Mesenchymal stem cell (in vitro differentiated cells and primary cell): Measurements from ENCODE around the gene AP3B2.

Source experiments
- DNase-seq: peaks from one replicate; pipeline ENCODE4 v3.0.0-alpha.2; 2013
- H2AFZ ChIP-seq: one replicate; pipeline ENCODE4 v1.6.1; 2013; ENCODE audit warnings: low read depth, mild to moderate bottlenecking, control low read depth, inconsistent platforms, low read length, moderate library complexity
- H2AK5ac ChIP-seq: 2 replicates; pipeline ENCODE4 v1.6.1; 2013; ENCODE audit warnings: low read length, moderate library complexity, mild to moderate bottlenecking, inconsistent platforms; ENCODE audit not compliant: severe bottlenecking
- H2BK120ac ChIP-seq: one replicate; pipeline ENCODE4 v1.6.1; 2013; ENCODE audit warnings: low read depth, mild to moderate bottlenecking, inconsistent platforms, low read length, moderate library complexity
- H2BK12ac ChIP-seq, 2 experiments: one replicate each; pipeline ENCODE4 v1.6.1; 2013; ENCODE audit warnings: inconsistent platforms in 2 of 2, low read length in 2 of 2, mild to moderate bottlenecking in 2 of 2, moderate library complexity in 2 of 2, control low read depth in 1 of 2
- H2BK15ac ChIP-seq: one replicate; pipeline ENCODE4 v1.6.1; 2013; ENCODE audit warnings: mild to moderate bottlenecking, low read depth, inconsistent platforms; ENCODE audit not compliant: poor library complexity, severe bottlenecking
- H2BK5ac ChIP-seq: 2 replicates; pipeline ENCODE4 v1.6.1; 2013; ENCODE audit warnings: low read depth, mild to moderate bottlenecking, low read length, control low read depth, inconsistent platforms; ENCODE audit not compliant: poor library complexity, severe bottlenecking
- H3K14ac ChIP-seq, 2 experiments: one replicate each; pipeline ENCODE4 v1.6.1; 2013; ENCODE audit warnings: inconsistent platforms in 2 of 2, low read length in 2 of 2, control low read depth in 1 of 2, mild to moderate bottlenecking in 1 of 2, moderate library complexity in 1 of 2
- H3K18ac ChIP-seq, 2 experiments: one replicate each; pipeline ENCODE4 v1.6.1; 2013; ENCODE audit warnings: inconsistent platforms in 2 of 2, low read length in 2 of 2, control low read depth in 1 of 2, low read depth in 1 of 2, mild to moderate bottlenecking in 1 of 2
- H3K23ac ChIP-seq, 2 experiments: one replicate each; pipeline ENCODE4 v1.6.1; 2013; ENCODE audit warnings: inconsistent platforms in 2 of 2, low read length in 2 of 2, mild to moderate bottlenecking in 2 of 2, moderate library complexity in 2 of 2, control low read depth in 1 of 2
- H3K27ac ChIP-seq: 2 replicates; pipeline ENCODE4 v1.5.1; 2013; ENCODE audit warnings: mild to moderate bottlenecking, moderate library complexity, low read length, control low read depth, inconsistent platforms; ENCODE audit not compliant: poor library complexity, severe bottlenecking
- H3K27me3 ChIP-seq, 2 experiments: 2 replicates each; pipeline versions ENCODE4 v1.6.1 to v1.7.0; 2013; ENCODE audit warnings: low read length in 2 of 2, mild to moderate bottlenecking in 2 of 2, moderate library complexity in 2 of 2, control low read depth in 1 of 2, inconsistent platforms in 1 of 2; ENCODE audit not compliant: control insufficient read depth in 1 of 2, insufficient read depth in 1 of 2
- H3K36me3 ChIP-seq, 2 experiments: 2 replicates each; pipeline versions ENCODE4 v1.6.1 to v1.7.0; 2013; ENCODE audit warnings: low read length in 2 of 2, control low read depth in 1 of 2, inconsistent platforms in 1 of 2, low read depth in 1 of 2, mild to moderate bottlenecking in 1 of 2; ENCODE audit not compliant: insufficient read depth in 2 of 2, control insufficient read depth in 1 of 2
- H3K4ac ChIP-seq, 2 experiments: one replicate each; pipeline ENCODE4 v1.6.1; 2013; ENCODE audit warnings: inconsistent platforms in 2 of 2, low read length in 2 of 2, mild to moderate bottlenecking in 2 of 2, moderate library complexity in 2 of 2, control low read depth in 1 of 2, low read depth in 1 of 2
- H3K4me1 ChIP-seq: 2 replicates; pipeline ENCODE4 v1.6.1; 2013; ENCODE audit warnings: low read depth, low read length, control low read depth; ENCODE audit not compliant: control insufficient read depth, insufficient read depth
- H3K4me2 ChIP-seq: 2 replicates; pipeline ENCODE4 v1.6.1; 2013; ENCODE audit warnings: low read length, mild to moderate bottlenecking, inconsistent platforms; ENCODE audit not compliant: poor library complexity, severe bottlenecking
- H3K4me3 ChIP-seq, 2 experiments: 2 replicates each; pipeline versions ENCODE4 v1.5.1 to v1.7.0; 2013; ENCODE audit warnings: low read length in 2 of 2, mild to moderate bottlenecking in 2 of 2, control low read depth in 1 of 2, low read depth in 1 of 2; ENCODE audit not compliant: insufficient read depth in 1 of 2
- H3K79me1 ChIP-seq: replicated peaks from 2 replicates; pipeline ENCODE4 v1.6.1; 2013; ENCODE audit warnings: mild to moderate bottlenecking, control low read depth, low read length, inconsistent platforms; ENCODE audit not compliant: poor library complexity, severe bottlenecking
- H3K9ac ChIP-seq: 2 replicates; pipeline ENCODE4 v1.7.0; 2013; ENCODE audit warnings: mild to moderate bottlenecking, low read length, moderate library complexity
- H3K9me3 ChIP-seq: 2 replicates; pipeline ENCODE4 v1.7.0; 2013; ENCODE audit warnings: mild to moderate bottlenecking, low read length; ENCODE audit not compliant: control insufficient read depth
- H4K8ac ChIP-seq: one replicate; pipeline ENCODE4 v1.6.1; 2013; ENCODE audit warnings: inconsistent platforms, mild to moderate bottlenecking, low read length, moderate library complexity
- H4K91ac ChIP-seq: one replicate; pipeline ENCODE4 v1.6.1; 2013; ENCODE audit warnings: mild to moderate bottlenecking, low read length, inconsistent platforms
- WGBS: methylation state at CpG from one replicate; pipeline ENCODE4 v1.1.7; 2013; ENCODE audit warnings: mixed read lengths; 5-methylcytosine and 5-hydroxymethylcytosine counted together

Gene AP3B2

DNA sequence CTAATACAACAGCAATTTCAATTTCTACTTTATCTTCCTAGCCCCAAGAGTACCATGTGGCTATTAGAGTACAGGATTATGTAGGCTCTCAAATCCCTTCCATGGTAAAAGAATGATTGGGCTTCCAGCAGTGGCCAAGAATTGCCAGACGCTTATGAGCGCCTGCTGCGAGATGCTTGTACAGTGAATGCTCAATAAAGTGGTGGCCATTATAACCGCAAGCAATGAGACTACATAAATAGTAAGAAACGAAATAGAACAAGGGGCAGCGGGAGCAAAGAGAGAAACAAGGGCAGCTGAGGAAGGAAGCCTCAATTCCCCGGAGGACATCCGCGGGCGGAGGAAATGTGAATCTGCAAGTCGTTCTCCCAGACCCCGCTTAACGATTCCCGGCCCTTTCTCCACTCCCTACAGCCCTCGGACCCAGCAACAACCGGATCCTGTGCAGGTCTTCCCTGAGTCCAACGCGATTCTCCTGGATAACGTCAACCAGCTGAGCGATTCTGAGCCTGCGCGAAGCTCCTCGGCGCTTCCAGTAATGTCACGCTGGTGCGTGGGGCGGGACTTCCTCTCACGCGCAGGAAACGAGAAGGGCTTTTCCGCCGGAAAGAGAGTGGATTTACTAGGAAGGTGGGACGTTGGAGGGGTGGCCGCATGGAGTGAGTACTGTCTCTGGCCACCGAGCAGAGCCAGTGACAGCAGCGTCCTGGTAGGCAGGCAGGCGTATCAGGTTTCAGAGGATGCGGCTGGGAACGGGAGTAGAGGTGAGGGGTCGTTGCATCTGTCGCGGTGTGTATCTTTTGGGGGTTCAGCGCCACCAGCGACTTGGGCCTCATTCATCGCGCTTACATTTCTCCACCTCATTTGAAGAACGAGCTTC lies 40.5 kb upstream of the AP3B2 start:
- peaks cover 4 to 22% of the 10 kb centered on the region in 2 experiments for H3K36me3 ChIP-seq
- peak; percentile 97 for DNase-seq
- peak overlapping the region; percentile 98 for H3K27ac ChIP-seq
- H3K4ac ChIP-seq = peak overlapping the region; percentile 41 to 85
- 1% methylated on average over 46 of the region's 47 CpGs for WGBS
- H2BK5ac ChIP-seq = no peak overlapping the region
- no peak overlapping the region for H2BK120ac ChIP-seq
- peak overlapping the region; percentile 76 to 99 for H3K4me3 ChIP-seq
- H2AFZ ChIP-seq = peak overlapping the region; percentile 97
- H2AK5ac ChIP-seq = no peak overlapping the region
- no peak overlapping the region for H2BK15ac ChIP-seq
- H3K27me3 ChIP-seq = no peaks in the 10 kb centered on the region
- H4K8ac ChIP-seq = peak overlapping the region; percentile 95
- no peaks in the 10 kb centered on the region for H3K9me3 ChIP-seq
- H3K9ac ChIP-seq = peak overlapping the region; percentile 97
- peak overlapping the region; percentile 95 for H3K4me2 ChIP-seq
- H3K79me1 ChIP-seq = peaks cover 11% of the 10 kb centered on the region
- H3K23ac ChIP-seq = no peak overlapping the region
- H3K18ac ChIP-seq = peak overlapping the region; percentile 84 to 98
- peak overlapping the region in 1 of 2 experiments; percentile 77 for H3K14ac ChIP-seq
- H3K4me1 ChIP-seq = peaks cover 5% of the 10 kb centered on the region
- no peak overlapping the region for H2BK12ac ChIP-seq
- peak overlapping the region; percentile 57 for H4K91ac ChIP-seq

DNA sequence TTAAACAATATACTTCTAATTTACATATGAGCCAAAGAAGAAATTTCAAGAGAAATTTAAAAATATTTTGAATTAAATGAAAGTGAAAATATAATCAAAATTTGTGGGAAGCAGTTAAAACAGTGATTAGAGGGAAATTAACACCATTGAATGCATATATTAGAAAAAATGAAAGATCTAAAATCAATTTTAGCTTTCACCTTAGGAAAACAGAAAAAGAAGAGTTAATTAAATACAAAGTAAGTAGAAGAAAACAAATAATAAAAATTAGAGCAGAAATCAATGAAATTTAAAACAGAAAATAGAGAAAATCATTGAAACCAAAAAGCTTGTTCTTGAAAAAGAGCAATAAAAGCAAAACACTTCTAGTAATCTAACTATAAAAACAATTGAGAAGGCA lies 38.6 kb upstream of the AP3B2 start:
- Histone ChIP-seq H3K27me3 (no peaks in the 10 kb centered on the region), H3K4ac (no peak overlapping the region), H3K4me2 (no peak overlapping the region), H2AK5ac (no peak overlapping the region), H3K14ac (no peak overlapping the region), H3K4me3 (no peak overlapping the region), H3K79me1 (peaks cover 6% of the 10 kb centered on the region), H3K23ac (no peak overlapping the region), H2BK5ac (no peak overlapping the region), H4K8ac (no peak overlapping the region), H3K27ac (no peak overlapping the region), H2AFZ (no peak overlapping the region), H4K91ac (no peak overlapping the region), H2BK12ac (no peak overlapping the region), H2BK15ac (no peak overlapping the region), H3K36me3 (peaks cover 4 to 5% of the 10 kb centered on the region in 2 experiments), H3K9me3 (no peaks in the 10 kb centered on the region), H3K4me1 (peaks cover 5% of the 10 kb centered on the region), H3K9ac (no peak overlapping the region), H3K18ac (no peak overlapping the region), H2BK120ac (no peak overlapping the region)
- DNase-seq = no peak

DNA sequence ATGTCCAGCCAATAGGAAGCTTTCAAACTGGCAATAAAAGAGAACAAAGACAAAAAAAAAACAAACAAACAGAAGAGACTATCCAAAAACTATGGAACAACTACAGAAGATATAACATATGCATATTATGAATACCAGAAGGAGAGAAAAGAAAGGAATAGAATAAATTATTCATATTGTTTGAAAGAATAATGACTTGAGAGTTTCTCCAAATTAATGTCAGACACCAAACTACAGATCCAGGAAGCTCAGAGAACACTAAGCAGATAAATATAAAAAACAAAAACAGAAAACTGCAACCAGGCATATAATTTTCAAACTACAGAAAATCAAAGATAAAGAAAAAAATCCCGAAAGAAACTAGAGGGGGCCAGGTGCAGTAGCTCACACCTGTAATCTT lies 34.1 kb upstream of the AP3B2 start:
- Histone ChIP-seq H3K27ac (no peak overlapping the region), H2BK5ac (no peak overlapping the region), H2BK120ac (no peak overlapping the region), H3K23ac (no peak overlapping the region), H3K4me1 (no peaks in the 10 kb centered on the region), H3K14ac (no peak overlapping the region), H3K4me2 (no peak overlapping the region), H2BK12ac (no peak overlapping the region), H3K27me3 (no peaks in the 10 kb centered on the region), H3K9ac (no peak overlapping the region), H4K91ac (no peak overlapping the region), H3K4ac (no peak overlapping the region), H3K9me3 (no peaks in the 10 kb centered on the region), H3K36me3 (no peaks in the 10 kb centered on the region), H2BK15ac (no peak overlapping the region), H3K4me3 (no peak overlapping the region), H2AFZ (no peak overlapping the region), H3K79me1 (peaks cover 1% of the 10 kb centered on the region), H4K8ac (no peak overlapping the region), H3K18ac (no peak overlapping the region), H2AK5ac (no peak overlapping the region)
- DNase-seq = no peak
- 76% methylated on average over 1 of the region's 1 CpG for WGBS

DNA sequence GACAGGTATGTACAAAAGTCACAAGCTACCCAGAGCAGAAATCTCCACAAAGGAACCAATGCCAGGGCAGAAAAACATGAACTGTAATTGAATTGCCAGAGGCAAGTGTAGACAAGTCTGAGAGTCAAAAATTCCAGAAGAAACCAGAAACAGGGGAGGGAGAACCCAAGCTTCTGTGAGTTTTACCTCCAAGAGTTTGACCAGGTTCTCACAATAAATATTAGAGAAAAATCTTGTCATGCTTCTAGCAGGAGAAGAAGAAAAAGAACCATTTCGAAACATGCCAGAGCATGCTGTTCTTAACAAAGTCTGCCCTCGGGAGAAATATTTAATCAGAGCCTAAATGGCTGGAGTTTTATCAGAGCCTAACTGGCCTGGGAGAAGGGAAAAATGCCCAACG lies 32.5 kb upstream of the AP3B2 start:
- WGBS = 91% methylated on average over 2 of the region's 3 CpGs
- Histone ChIP-seq H3K27ac (peak overlapping the region; percentile 3), H4K8ac (no peak overlapping the region), H3K4me2 (no peak overlapping the region), H4K91ac (no peak overlapping the region), H2AFZ (no peak overlapping the region), H2BK120ac (no peak overlapping the region), H3K18ac (no peak overlapping the region), H2BK12ac (no peak overlapping the region), H3K4me1 (no peaks in the 10 kb centered on the region), H3K14ac (no peak overlapping the region), H3K9me3 (no peaks in the 10 kb centered on the region), H3K27me3 (no peaks in the 10 kb centered on the region), H3K23ac (no peak overlapping the region), H2AK5ac (no peak overlapping the region), H2BK5ac (no peak overlapping the region), H3K79me1 (peaks cover 1% of the 10 kb centered on the region), H3K36me3 (no peaks in the 10 kb centered on the region), H2BK15ac (no peak overlapping the region), H3K4me3 (no peak overlapping the region), H3K4ac (no peak overlapping the region), H3K9ac (no peak overlapping the region)
- DNase-seq = no peak
